Hematopoietic multipotent progenitor cell treated with erythropoietin and hydrocortisone succinate and interleukin-3 and kit ligand, for 17 days (in vitro differentiated cells): Measurements from ENCODE around the gene BTBD2.

Experiments
- DNase-seq: peaks from one replicate; pipeline ENCODE4 v3.0.0-alpha.2; 2015; ENCODE audit warnings: low spot score

Gene BTBD2

DNA sequence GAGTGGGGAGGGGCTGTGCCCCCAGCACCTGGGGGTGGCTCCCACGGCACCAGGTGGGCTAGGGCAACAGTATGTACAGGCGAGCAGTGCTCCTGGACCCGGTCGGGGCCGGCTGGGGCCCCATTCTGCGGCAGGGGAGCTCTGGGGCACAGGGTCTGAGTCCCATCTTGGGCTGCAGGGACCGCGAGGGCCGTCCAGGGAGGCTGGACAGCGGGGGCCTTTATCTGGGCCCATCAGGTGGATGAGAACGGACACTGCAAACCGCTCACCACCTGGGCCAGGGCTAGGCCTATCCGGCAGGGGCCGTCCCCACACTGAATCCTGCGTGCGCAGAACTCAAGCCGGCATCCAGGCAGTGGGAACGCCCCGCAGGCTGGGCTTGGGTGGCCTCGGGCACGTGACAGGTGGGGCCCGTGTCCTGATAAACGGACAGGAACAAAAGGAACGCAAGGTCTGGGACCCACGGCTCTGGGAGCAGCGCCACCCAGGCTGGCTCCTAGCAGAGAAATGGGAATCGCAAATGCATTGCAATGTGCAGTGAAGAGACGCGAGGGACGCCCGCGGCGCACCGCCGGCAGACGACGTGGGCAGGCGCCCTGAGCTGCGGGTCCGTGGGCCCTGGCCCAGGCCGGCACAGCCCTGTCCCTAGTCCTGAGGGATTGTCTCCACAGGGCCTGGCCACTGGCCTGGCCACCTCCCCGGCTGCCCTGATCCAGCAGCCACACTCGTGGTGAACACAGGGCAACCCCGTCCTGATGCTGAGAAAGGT, 29.7 kb downstream of the BTBD2 start:
- no peak for DNase-seq

DNA sequence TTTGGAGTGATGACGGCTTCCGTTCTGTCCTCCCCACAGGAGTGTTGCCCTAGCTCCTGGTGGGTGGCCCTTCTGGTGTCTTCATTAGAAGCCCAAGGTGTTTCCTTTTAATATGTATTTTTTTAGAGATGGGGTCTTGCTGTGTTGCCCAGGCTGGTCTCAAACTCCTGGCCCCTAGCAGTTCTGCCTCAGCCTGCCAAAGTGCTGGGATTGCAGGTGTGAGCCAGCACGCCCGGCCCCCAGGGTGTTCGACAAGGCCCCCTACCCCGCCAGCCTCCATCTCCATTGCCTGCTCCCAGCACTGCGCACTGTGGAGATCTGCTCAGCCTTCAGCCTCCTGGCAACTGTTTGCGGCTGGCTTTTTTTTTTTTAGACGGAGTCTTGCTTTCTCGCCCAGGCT, 31.2 kb downstream of the BTBD2 start:
- no peak for DNase-seq

DNA sequence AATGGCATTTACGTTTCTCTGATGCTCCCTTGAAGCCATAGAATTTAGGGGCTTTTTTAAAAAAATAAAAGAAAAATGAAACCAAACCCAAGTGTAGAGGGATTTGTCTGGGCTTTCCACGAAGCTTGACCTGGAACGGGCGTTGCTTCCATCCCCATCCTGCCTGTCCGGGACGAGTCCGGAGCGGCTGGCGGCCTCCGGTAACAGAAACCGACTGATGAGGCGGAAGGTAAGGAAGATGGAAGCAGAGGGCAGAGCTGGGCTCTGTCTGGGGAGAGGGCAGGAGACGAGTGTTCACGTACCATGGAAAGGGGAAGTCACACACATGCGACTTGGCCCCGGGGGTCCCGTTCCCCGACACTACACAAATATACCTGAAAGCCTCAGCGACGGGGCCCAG, 34.3 kb downstream of the BTBD2 start:
- no peak for DNase-seq

DNA sequence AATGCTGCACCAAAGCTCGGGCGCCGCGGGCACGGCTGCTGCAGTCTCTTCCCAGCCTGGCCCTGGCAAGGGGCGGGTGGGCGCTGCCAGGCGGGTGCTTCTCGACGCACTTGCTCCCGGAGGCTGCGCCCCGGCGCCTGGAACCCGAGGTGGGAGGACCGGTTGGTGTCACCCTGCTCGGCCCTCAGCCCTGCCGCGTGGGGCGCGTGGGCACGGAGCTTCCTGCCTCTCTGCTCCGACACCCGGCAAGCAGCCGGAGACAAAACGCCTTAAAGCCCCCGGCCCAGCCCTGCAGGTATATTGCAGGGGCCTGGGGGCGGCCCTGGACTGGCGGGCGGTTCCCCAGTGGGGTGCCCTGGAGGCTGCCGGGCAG, 34.7 kb downstream of the BTBD2 start:
- DNase-seq, result no peak

GRCh38 chr19:1980091-1980808, 35.3 kb downstream of the BTBD2 start:
- no peak for DNase-seq

- no peak for DNase-seq
Measured at GRCh38 chr19:1979642-1980041, 35.9 kb downstream of the BTBD2 start.

DNA sequence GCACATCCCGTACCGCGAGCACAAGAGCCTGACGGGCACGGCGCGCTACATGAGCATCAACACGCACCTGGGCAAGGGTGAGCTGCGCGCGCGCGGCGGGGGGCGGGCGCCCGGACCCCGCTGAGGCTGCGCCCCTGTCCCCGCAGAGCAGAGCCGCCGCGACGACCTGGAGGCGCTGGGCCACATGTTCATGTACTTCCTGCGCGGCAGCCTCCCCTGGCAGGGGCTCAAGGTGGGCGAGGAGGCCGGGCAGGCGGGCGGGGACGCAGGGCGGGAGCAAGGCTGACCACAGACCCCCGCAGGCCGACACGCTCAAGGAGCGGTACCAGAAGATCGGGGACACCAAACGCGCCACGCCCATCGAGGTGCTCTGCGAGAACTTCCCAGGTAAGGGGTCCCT, 36.5 kb downstream of the BTBD2 start:
- DNase-seq, result no peak

- DNase-seq, result no peak
Measured at GRCh38 chr19:1978346-1978894, 37.1 kb downstream of the BTBD2 start.

GRCh38 chr19:1977120-1977519, 38.4 kb downstream of the BTBD2 start:
- no peak for DNase-seq

GRCh38 chr19:1975162-1975480, 40.4 kb downstream of the BTBD2 start:
- DNase-seq, result no peak

- no peak for DNase-seq
Measured at GRCh38 chr19:1974381-1975161, 40.9 kb downstream of the BTBD2 start.

GRCh38 chr19:1970806-1971502, 44.6 kb downstream of the BTBD2 start:
- no peak for DNase-seq

- DNase-seq, result no peak
Measured at GRCh38 chr19:1970003-1970805, 45.3 kb downstream of the BTBD2 start.

- no peak for DNase-seq
Measured at GRCh38 chr19:1969176-1970002, 46.1 kb downstream of the BTBD2 start.

GRCh38 chr19:1968279-1969175, 47.0 kb downstream of the BTBD2 start:
- DNase-seq, result no peak

DNA sequence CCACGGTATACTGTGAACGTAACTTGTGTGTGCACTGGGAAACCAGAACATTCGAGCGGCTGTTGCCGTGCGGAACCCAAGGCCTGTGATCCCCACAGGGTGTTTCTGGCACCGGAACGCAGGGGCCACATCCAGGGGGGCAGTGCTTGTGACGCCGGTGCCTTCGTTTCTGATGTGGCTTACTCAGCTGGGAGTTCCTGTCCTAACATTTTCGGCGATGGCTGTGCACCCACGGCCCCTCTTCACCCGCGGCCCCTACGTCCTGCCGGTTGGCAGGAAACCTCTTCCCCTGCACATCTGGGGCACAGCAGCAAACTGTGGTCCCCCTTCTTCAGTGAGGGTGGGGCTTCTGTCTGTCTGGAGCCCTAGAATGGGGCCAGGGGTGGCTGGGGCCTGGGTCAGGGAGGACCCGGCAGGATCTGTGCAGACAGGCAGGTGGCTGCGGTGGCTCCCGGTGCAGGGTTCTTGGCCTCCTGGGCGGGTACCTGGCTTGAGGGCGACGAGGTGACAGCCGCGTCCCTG, 48.4 kb downstream of the BTBD2 start:
- no peak for DNase-seq

GRCh38 chr19:1962674-1963073, 52.8 kb downstream of the BTBD2 start:
- no peak for DNase-seq

- DNase-seq, result no peak
Measured at GRCh38 chr19:1961000-1961883, 54.3 kb downstream of the BTBD2 start.
